ENCODE results near the gene PVALEF. TPM values are rescaled to one million over a fixed set of nuclear protein-coding genes. Genes with fewer than 3 reads are reported as not detected.
A peak's percentile ranks its signal among the peaks of the same experiment; 100 is the strongest.

Gene PVALEF
- total and polyA plus RNA-seq, 2 donors (not counting 3 experiments of a cell fraction or from before 2014, with no cell fraction given) = not detected

DNA sequence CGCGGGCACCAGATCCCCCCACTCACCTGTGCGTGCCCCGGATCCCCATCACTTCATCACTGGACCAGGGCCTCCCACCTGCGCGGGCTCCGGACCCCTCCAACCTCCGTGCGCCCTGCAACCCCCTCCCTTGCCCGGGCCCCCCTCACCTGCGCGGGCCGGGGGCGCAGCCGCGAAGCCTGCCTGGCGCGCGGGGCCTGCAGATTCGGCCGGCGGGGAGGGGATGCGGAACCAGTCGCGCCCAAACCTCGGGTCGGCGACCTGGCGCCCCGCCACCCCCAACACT, 57.3 kb downstream of the PVALEF start:
- Histone ChIP-seq H3K4me1 (ENCODE audit: control insufficient read depth, extremely low read depth, insufficient read depth, low read length) (peaks cover 14% of the 10 kb centered on the region), H3K9ac (replicated peaks; ENCODE audit: extremely low read depth, insufficient read depth, low read length) (peak overlapping the region; percentile 83), H3K79me2 (ENCODE audit: control insufficient read depth, insufficient read depth, low read length) (peaks cover 5% of the 10 kb centered on the region), H3K36me3 (ENCODE audit: control insufficient read depth in 2 of 2, extremely low read depth in 1 of 2, insufficient read depth in 2 of 2, low read length in 2 of 2) (no peaks in the 10 kb centered on the region), H3K4me3 (replicated peaks in 1 of 3; ENCODE audit: insufficient read depth in 1 of 3, low read depth in 1 of 3, low read length in 3 of 3) (peak overlapping the region; percentile 64 to 94 (median 85)), H3K27ac (ENCODE audit: insufficient read depth, low read depth, low read length) (no peak overlapping the region), H3K27me3 (ENCODE audit: control insufficient read depth in 2 of 2, insufficient read depth in 2 of 2, low read length in 2 of 2) (no peaks in the 10 kb centered on the region), H3K9me1 (replicated peaks; ENCODE audit: control insufficient read depth, extremely low read depth, insufficient read depth, low read length) (no peaks in the 10 kb centered on the region), H3K4me2 (ENCODE audit: insufficient read depth, low read length) (peak overlapping the region; percentile 55), H3K9me3 (replicated peaks; ENCODE audit: control insufficient read depth, insufficient read depth, low read length) (no peaks in the 10 kb centered on the region), H2AFZ (ENCODE audit: low read depth, low read length) (peak overlapping the region; percentile 91), H4K20me1 (replicated peaks; ENCODE audit: control insufficient read depth, extremely low read depth, insufficient read depth, low read length) (no peaks in the 10 kb centered on the region)
- no TSS peak for BruUV-seq (replicated peaks)
- no peak for TF ChIP-seq JUN (IDR thresholded peaks at IDR 0.05; ENCODE audit: borderline replicate concordance, insufficient read depth, insufficient read length, low read depth)
- TF ChIP-seq POLR2AphosphoS5 (IDR thresholded peaks at IDR 0.05; ENCODE audit: insufficient read depth, low read depth, low read length) = no peak
- dilution Hi-C loops (cut with MboI; ENCODE audit: extremely low pct_ligation_motif_present, low sequenced_read_pairs) (no loop called here), intact Hi-C loops (cut with micrococcal nuclease) (loop anchor here (5.0 kb wide), 1 partner anchor 190 kb away; no protein-coding TSS in a partner anchor)
- ChIA-PET POLR2A (interaction anchor here (0.7 to 1.2 kb wide), 2 partner anchors 17 to 207 kb away, joined by 4 to 6 read pairs; partner anchors contain the start of genes NDUFAF8 and TEPSIN), CTCF (interaction anchor here (0.6 to 1.3 kb wide), 4 partner anchors 10 to 79 kb away, joined by 3 to 7 read pairs (median 6); partner anchors contain the start of genes NDUFAF8 and TEPSIN)
- FAIRE-seq (no peak), DNase-seq (ENCODE audit: low read depth, low spot score) (no peak)

DNA sequence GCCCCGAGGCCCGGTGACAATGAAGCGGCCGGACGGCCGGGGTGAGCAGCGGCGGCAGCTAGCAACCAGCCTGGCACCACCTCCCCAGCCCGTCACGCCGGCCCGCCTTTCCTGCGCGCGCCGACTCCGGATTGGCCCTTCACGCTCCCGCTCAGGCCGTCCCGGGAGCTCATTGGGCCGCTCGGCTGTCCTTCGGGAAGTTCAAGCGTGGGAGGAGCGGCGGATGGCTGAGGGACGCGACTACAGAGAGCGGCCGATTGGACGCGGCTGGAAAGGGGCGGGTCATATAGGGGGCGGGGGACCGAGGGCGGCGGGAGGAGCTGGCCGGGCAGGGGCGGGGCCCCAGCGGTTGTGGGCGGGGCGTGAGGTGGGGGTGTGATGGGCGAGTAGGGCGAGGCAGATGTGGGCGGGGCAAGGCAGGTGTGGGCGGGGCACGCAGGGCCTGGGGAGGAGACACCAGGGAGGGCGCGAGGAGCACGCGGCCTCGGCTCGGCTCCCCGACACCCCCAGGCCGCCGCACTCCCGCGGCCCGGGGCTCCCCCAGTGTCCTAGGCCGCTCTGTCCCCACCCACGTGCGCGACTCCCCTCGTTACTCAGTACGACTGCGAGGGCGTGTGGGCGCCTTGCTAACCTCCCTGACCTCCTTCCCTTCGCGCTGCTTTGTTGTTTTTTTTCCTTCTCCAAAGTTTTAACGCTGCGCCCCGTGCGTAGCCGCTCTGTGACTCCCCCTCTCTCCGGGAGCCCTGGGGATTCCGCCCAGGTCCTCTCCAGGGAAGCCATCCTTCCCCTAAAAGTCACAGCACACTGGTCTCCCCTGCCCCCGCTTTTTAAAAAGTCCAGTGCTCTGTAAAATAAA, 57.8 kb downstream of the PVALEF start, which contains the start of gene CEP131:
TSS of gene CEP131 (minus strand) at position 60 of the 856 bp plus-strand sequence. CDS start 2,909 bp downstream, outside the sequence.
- ChIA-PET CTCF (interaction anchor here (0.6 to 1.3 kb wide), 4 partner anchors 9 to 80 kb away, joined by 3 to 7 read pairs (median 6); partner anchors contain the start of genes NDUFAF8 and TEPSIN), POLR2A (interaction anchor here (0.7 to 1.2 kb wide), 2 partner anchors 16 to 207 kb away, joined by 4 to 6 read pairs; partner anchors contain the start of genes NDUFAF8 and TEPSIN)
- H3K4me2 ChIP-seq (ENCODE audit: insufficient read depth, low read length) = peak within 1 kb of the TSS; percentile 76
- dilution Hi-C loops (cut with MboI; ENCODE audit: extremely low pct_ligation_motif_present, low sequenced_read_pairs) = no loop called here
- no peaks in the 10 kb centered on the region for H3K9me3 ChIP-seq (replicated peaks; ENCODE audit: control insufficient read depth, insufficient read depth, low read length)
- peak within 1 kb of the TSS; percentile 64 to 94 (median 85) for H3K4me3 ChIP-seq (replicated peaks in 1 of 3; ENCODE audit: insufficient read depth in 1 of 3, low read depth in 1 of 3, low read length in 3 of 3)
- H3K36me3 ChIP-seq (ENCODE audit: control insufficient read depth in 2 of 2, extremely low read depth in 1 of 2, insufficient read depth in 2 of 2, low read length in 2 of 2) = no peaks in the 10 kb centered on the region
- H3K9ac ChIP-seq (replicated peaks; ENCODE audit: extremely low read depth, insufficient read depth, low read length) = peak within 1 kb of the TSS; percentile 83
- BruUV-seq (replicated peaks) = no TSS peak
- no peak within 1 kb of the TSS for H3K27ac ChIP-seq (ENCODE audit: insufficient read depth, low read depth, low read length)
- no peaks in the 10 kb centered on the region for H3K27me3 ChIP-seq (ENCODE audit: control insufficient read depth in 2 of 2, insufficient read depth in 2 of 2, low read length in 2 of 2)
- H4K20me1 ChIP-seq (replicated peaks; ENCODE audit: control insufficient read depth, extremely low read depth, insufficient read depth, low read length) = no peaks in the 10 kb centered on the region
- peak within 1 kb of the TSS; percentile 97 for H2AFZ ChIP-seq (ENCODE audit: low read depth, low read length)
- peaks cover 5% of the 10 kb centered on the region for H3K79me2 ChIP-seq (ENCODE audit: control insufficient read depth, insufficient read depth, low read length)
- intact Hi-C loops (cut with micrococcal nuclease) = loop anchor here (1.0 to 5.0 kb wide), 3 partner anchors 16 to 191 kb away; partner anchors contain the start of genes NDUFAF8 and TEPSIN
- H3K4me1 ChIP-seq (ENCODE audit: control insufficient read depth, extremely low read depth, insufficient read depth, low read length) = peaks cover 14% of the 10 kb centered on the region
- H3K9me1 ChIP-seq (replicated peaks; ENCODE audit: control insufficient read depth, extremely low read depth, insufficient read depth, low read length) = no peaks in the 10 kb centered on the region
- TF ChIP-seq GATA2 (IDR thresholded peaks at IDR 0.05; ENCODE audit: insufficient read depth, insufficient read length, low read depth, low read length) (no peak), FOS (IDR thresholded peaks at IDR 0.05; ENCODE audit: borderline replicate concordance, insufficient read depth, low read length) (no peak), MYC (IDR thresholded peaks at IDR 0.05; ENCODE audit: low read depth, low read length) (no peak), JUN (IDR thresholded peaks at IDR 0.05; ENCODE audit: borderline replicate concordance, insufficient read depth, insufficient read length, low read depth) (no peak), EZH2 (IDR thresholded peaks at IDR 0.05; ENCODE audit: borderline replicate concordance, low read depth, low read length, severe bottlenecking) (no peak), POLR2A (IDR thresholded peaks at IDR 0.05; ENCODE audit: low read depth, low read length) (peak; percentile 62), POLR2AphosphoS5 (IDR thresholded peaks at IDR 0.05; ENCODE audit: insufficient read depth, low read depth, low read length) (peak; percentile 47)
- TF ChIP-seq, protein P1, sequence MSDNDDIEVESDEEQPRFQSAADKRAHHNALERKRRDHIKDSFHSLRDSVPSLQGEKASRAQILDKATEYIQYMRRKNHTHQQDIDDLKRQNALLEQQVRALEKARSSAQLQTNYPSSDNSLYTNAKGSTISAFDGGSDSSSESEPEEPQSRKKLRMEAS (IDR thresholded peaks at IDR 0.05; ENCODE audit: insufficient read depth, insufficient read length) = peak; percentile 58
- TF ChIP-seq, protein P2, sequence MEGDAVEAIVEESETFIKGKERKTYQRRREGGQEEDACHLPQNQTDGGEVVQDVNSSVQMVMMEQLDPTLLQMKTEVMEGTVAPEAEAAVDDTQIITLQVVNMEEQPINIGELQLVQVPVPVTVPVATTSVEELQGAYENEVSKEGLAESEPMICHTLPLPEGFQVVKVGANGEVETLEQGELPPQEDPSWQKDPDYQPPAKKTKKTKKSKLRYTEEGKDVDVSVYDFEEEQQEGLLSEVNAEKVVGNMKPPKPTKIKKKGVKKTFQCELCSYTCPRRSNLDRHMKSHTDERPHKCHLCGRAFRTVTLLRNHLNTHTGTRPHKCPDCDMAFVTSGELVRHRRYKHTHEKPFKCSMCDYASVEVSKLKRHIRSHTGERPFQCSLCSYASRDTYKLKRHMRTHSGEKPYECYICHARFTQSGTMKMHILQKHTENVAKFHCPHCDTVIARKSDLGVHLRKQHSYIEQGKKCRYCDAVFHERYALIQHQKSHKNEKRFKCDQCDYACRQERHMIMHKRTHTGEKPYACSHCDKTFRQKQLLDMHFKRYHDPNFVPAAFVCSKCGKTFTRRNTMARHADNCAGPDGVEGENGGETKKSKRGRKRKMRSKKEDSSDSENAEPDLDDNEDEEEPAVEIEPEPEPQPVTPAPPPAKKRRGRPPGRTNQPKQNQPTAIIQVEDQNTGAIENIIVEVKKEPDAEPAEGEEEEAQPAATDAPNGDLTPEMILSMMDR (IDR thresholded peaks at IDR 0.05; ENCODE audit: extremely low read depth in 1 of 2, insufficient read depth in 1 of 2, low read depth in 1 of 2, low read length in 2 of 2) = no peak
- FAIRE-seq (peak; percentile 99), DNase-seq (ENCODE audit: low read depth, low spot score) (peak; percentile 98)
